Fibroblast of the aortic adventitia (primary cell): ENCODE data around the gene PRSS2. TPM values are rescaled to one million over a fixed set of nuclear protein-coding genes. Genes with fewer than 3 reads are reported as not detected.
A peak's percentile ranks its signal among the peaks of the same experiment; 100 is the strongest.
"Not testable (repeated sequence)": the region's sequence is repeated elsewhere in the genome, so short reads cannot be mapped to it uniquely, and the experiment has no call there.

Source experiments
- DNase-seq: peaks from one replicate; pipeline ENCODE4 v3.0.0-alpha.2; 2010; ENCODE audit warnings: low read depth
- H3K4me3 ChIP-seq: 2 replicates; pipeline ENCODE4 v1.5.1; 2011; ENCODE audit warnings: low read depth, mild to moderate bottlenecking, control low read depth, low read length, moderate library complexity
- total RNA-seq: library from RNA; depleted of rRNA; stranded (reverse); fragments of >200 nt; gene quantifications from 2 replicates; pipeline ENCODE4 v1.2.3, GENCODE V29; 2012; ENCODE audit warnings: low replicate concordance
- TF ChIP-seq, protein P1 (sequence below): IDR thresholded peaks from 2 replicates; pipeline ENCODE4 v1.5.1; 2011; ENCODE audit warnings: mild to moderate bottlenecking, low read length, control low read depth, inconsistent platforms; ENCODE audit not compliant: insufficient read depth

Gene PRSS2
- total RNA-seq, 1 donor = not detected

DNA sequence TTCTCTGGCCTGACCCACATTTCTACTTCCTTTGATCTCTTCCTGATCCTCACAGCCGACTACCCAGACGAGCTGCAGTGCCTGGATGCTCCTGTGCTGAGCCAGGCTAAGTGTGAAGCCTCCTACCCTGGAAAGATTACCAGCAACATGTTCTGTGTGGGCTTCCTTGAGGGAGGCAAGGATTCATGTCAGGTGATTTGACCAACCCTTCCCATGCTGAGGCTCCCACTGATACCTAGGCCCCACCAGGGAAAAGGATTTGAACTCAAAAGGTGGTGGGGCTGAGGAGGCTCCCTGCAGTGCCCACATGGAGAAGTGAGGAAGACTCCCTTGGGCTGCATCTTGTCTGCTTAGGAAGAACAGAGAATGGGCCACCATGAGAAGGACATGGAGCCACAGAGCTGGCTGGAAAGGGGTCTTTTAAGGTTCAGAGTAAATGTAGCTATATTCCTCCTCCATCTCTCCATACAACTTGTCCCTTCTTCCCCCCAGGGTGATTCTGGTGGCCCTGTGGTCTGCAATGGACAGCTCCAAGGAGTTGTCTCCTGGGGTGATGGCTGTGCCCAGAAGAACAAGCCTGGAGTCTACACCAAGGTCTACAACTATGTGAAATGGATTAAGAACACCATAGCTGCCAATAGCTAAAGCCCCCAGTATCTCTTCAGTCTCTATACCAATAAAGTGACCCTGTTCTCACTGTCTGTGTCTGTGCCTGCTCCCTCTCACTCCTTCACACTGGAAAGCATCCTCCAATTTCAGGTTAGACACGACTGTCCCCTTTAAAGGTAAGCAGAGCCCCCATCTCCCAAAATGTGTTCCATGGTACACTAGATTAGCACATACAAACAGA, 18.2 kb upstream of the PRSS2 start:
- H3K4me3 ChIP-seq = no peak overlapping the region
- TF ChIP-seq, protein P1, sequence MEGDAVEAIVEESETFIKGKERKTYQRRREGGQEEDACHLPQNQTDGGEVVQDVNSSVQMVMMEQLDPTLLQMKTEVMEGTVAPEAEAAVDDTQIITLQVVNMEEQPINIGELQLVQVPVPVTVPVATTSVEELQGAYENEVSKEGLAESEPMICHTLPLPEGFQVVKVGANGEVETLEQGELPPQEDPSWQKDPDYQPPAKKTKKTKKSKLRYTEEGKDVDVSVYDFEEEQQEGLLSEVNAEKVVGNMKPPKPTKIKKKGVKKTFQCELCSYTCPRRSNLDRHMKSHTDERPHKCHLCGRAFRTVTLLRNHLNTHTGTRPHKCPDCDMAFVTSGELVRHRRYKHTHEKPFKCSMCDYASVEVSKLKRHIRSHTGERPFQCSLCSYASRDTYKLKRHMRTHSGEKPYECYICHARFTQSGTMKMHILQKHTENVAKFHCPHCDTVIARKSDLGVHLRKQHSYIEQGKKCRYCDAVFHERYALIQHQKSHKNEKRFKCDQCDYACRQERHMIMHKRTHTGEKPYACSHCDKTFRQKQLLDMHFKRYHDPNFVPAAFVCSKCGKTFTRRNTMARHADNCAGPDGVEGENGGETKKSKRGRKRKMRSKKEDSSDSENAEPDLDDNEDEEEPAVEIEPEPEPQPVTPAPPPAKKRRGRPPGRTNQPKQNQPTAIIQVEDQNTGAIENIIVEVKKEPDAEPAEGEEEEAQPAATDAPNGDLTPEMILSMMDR = no peak
- DNase-seq = no peak

DNA sequence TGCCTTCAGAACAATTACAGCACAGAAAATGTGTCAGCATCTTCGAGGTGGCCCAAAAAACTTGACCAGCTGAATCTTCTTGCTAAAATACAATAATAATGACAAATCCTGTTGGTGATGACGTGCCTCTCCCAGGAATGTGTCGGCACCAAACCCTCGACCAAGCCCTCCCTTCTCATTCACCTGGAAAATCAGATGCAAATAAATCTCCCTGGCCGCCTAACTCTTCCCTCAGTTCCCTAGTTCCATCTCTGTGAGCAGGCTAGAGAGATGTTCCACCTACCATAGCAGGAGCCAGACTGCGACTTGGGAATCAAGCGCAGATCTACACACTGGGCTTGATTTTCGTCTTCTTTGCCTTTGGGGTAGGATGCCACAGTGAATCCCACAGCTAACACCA, 17.4 kb upstream of the PRSS2 start:
- DNase-seq = no peak
- no peak overlapping the region for H3K4me3 ChIP-seq
- TF ChIP-seq, protein P1 = no peak

DNA sequence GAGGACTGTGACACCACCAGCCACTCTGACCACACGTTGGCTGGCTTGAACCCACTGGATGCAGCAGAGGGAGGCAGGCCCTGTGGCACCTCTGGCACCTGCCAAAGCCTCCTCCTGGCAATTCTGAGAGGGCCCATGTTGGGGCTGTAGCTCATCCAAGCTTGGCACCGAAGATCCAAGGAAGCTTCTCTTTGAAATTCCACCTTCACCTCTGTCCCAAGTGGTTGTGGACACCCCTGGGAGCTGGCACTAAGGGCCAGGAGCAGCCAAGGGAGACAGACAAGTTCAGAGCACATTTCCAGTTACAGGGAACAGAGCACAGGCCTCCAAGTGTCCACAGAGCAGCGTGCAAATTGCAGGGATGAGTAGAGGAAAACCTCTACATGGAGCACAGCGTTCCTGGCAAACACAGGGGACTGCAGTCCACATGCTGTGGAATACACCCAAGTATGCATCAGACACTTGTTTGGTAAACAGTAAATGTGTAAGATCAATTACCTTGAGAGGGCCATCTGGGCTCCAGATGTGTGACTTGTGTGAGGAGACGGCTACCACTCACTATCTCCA, 16.8 kb upstream of the PRSS2 start:
- not testable (repeated sequence) for H3K4me3 ChIP-seq, DNase-seq

DNA sequence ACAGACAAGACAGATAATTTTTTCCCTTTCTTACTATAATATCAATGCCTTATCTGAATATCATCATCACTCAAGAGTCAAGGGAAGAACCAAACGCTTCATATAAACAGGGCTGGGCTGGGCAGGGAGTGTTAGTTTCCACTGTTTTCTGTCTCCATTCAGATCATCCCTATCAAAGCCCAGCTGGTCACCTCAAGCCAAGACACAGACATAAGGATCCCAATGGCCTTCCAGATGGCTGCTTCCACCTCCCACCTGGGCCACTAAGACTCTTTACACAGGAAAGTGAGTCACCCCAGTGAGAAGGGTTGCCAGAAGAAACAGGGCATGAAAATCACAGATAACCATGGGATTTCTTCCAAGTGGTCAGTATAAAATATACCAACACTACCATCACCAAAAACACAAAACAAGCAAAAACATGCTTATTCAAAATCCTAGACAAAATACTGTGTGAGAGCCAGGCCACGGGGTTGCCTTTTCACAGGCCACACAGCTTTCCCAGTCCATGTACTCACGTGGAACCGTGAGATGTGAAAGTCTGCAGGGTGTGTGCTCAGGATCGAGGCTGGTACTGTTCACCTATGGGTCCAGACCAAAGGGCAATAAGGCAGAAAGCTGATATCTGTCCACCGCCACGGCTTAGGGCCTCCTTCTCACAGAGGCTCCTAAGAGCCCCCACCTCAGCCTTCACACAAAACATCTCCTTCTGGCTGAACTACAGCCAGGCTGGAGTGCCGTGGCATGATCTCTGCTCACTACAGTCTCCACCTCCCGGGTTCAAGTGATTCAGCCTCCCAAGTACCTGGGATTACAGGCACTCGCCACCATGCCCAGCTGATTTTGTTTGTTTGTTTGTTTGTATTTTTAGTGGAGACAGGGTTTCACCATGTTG, 15.8 kb upstream of the PRSS2 start:
- peak; percentile 9 for DNase-seq
- TF ChIP-seq, protein P1 = no peak

DNA sequence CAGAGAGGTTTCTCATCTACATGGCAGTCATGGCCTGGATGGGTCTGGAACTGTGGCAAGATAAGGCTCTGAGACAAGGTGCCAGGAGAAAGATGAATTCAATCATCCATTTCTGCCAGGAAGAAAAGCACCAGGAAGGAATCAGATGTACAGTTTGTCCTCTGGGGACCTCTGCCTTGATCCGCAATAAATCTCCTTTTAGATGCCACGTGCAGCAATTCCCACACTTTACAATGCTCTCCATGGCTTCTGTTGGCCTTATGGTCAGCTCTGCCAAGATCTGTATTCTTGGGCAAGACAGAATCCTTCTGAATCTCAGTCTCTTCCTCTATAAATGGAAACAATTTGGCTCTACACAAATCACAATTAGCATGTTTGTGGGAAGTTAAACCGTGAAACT, 12.5 kb upstream of the PRSS2 start:
- DNase-seq, H3K4me3 ChIP-seq: not testable (repeated sequence)

More for the DNA sequence above, 15.8 kb upstream of the PRSS2 start:
- no peak overlapping the region for H3K4me3 ChIP-seq

DNA sequence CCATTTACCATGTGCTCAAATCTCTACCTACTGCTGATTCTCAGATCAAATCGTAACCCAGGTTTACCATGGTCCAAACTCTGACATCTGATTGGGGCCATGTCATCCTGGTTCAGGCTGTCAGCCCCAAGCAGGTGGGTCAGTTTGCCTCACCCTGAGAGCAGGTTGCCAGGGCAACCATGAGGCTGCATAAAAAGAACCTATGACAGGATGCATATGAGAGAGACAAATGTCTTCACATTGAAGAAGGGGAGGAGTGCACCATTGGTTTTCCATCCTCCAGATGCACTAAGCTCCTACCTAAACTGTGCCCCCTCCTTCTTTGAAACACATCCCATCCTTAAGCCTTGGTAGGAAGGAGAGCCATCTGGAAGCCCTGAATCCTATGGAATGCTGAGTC, 11.3 kb upstream of the PRSS2 start:
- no peak for DNase-seq
- TF ChIP-seq, protein P1 = no peak
- H3K4me3 ChIP-seq = no peak overlapping the region

DNA sequence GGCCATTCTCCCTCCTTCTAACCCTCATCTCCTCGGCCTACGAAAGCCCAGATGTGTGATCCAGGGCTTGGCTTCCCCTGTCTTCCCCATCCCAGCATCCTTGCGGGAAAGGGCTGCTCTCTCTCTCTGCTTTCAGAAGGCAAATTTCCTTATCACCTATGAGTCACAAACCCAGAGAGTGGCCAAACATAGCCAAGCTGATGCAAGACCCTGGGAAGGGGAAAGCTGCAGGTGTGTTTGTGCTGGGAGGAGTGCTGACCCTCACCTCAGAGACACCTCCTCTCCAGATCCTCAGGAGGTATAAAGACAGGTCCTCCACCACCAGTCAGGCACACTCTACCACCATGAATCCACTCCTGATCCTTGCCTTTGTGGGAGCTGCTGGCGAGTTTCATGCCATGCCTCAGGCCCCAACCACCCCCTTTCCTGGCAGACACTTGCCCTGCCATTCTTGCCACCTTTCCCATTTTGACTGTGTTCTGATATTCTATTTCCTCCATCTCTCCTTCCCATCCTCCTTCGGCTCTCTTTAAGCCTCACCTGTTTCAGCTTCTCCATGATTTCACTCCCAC, 10.6 kb upstream of the PRSS2 start:
- DNase-seq = peak; percentile 62
- H3K4me3 ChIP-seq = no peak overlapping the region
- TF ChIP-seq, protein P1 = no peak

DNA sequence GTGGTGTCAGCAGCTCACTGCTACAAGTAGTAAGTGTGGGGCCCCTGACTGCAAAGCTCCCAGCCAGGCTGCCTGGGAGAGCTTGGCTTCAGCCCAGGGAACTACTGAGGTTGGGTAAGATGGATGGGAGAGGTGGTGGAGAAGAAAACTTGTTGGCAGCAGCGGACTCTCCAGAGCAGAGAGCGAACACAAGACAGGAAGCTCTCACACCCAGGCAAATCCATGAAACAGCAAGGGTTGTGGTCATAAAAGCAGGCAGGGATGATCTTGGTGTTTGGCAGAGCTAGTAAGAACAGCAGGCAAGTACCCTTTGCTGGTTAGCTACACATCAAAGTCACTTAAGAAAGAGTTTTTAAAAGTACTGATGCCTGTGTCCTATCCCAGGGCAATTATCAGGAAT, 9.2 kb upstream of the PRSS2 start:
- DNase-seq = peak; percentile 20
- H3K4me3 ChIP-seq = not testable (repeated sequence)
